HG02870 (cell line): ENCODE data around the gene GNB1.
"Not testable (repeated sequence)": the region's sequence is repeated elsewhere in the genome, so short reads cannot be mapped to it uniquely, and the experiment has no call there.

Source experiments
- ATAC-seq: cut with Tn5 transposase; IDR thresholded peaks from one replicate; pipeline ENCODE4 v1.9.1; 2021; ENCODE audit warnings: mild to moderate bottlenecking, moderate library complexity; ENCODE audit not compliant: unreplicated experiment

GNB1 gene

GRCh38 chr1:1892079-1892762 lies 1.3 kb upstream of the GNB1 start:
- no peak for ATAC-seq

- no peak for ATAC-seq
Observed at GRCh38 chr1:1891349-1892078, 627 bp upstream of the GNB1 start.

- peak; percentile 29 for ATAC-seq
Observed at GRCh38 chr1:1889847-1890505, 911 bp downstream of the GNB1 start.

- no peak for ATAC-seq
Observed at GRCh38 chr1:1889090-1889750, 1.7 kb downstream of the GNB1 start.

- ATAC-seq: not testable (repeated sequence)
Observed at GRCh38 chr1:1883890-1884289, 7.0 kb downstream of the GNB1 start.

GRCh38 chr1:1883092-1883873 lies 7.6 kb downstream of the GNB1 start:
- ATAC-seq: no peak

GRCh38 chr1:1881727-1882126 lies 9.2 kb downstream of the GNB1 start:
- ATAC-seq: no peak

- no peak for ATAC-seq
Observed at GRCh38 chr1:1880617-1881312, 10.1 kb downstream of the GNB1 start.

- ATAC-seq: no peak
Observed at GRCh38 chr1:1879942-1880341, 10.9 kb downstream of the GNB1 start.

- no peak for ATAC-seq
Observed at GRCh38 chr1:1877865-1878436, 12.9 kb downstream of the GNB1 start.

GRCh38 chr1:1876335-1876930 lies 14.5 kb downstream of the GNB1 start:
- no peak for ATAC-seq

GRCh38 chr1:1875932-1876331 lies 15.0 kb downstream of the GNB1 start:
- no peak for ATAC-seq

GRCh38 chr1:1874901-1875300 lies 16.0 kb downstream of the GNB1 start:
- no peak for ATAC-seq

- no peak for ATAC-seq
Observed at GRCh38 chr1:1873186-1873585, 17.7 kb downstream of the GNB1 start.

- no peak for ATAC-seq
Observed at GRCh38 chr1:1872329-1872994, 18.4 kb downstream of the GNB1 start.

- ATAC-seq: no peak
Observed at GRCh38 chr1:1869469-1869868, 21.4 kb downstream of the GNB1 start.

GRCh38 chr1:1867164-1867563 lies 23.7 kb downstream of the GNB1 start:
- no peak for ATAC-seq

GRCh38 chr1:1862905-1863547 lies 27.9 kb downstream of the GNB1 start:
- no peak for ATAC-seq
